Measurements from ENCODE around the gene AKAP13. TPM values are rescaled to one million over a fixed set of nuclear protein-coding genes. Genes with fewer than 3 reads are reported as not detected.
A peak's percentile ranks its signal among the peaks of the same experiment; 100 is the strongest.

Gene AKAP13
- total and polyA plus RNA-seq, 2 donors (not counting 1 experiment from before 2014, with no cell fraction given), result 73.8 to 358 TPM

DNA sequence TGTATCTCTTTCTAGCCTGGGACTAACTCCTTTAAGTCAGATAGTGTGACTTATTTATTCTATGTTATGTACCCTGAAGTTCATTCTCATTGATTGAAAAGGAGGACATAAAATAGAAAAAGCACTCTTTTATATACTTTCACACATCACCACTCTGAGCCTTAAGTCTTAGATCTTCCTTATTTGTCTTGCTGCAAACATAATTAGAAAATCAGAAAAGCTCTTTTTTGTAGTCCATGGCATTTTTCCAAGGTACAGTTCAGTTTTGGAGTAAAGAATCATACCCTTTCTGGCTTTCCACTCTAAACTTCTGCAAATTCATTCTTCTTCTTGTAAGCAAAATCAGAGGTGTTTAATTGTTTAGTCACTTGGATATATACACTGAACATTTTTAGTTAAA lies 75.5 kb downstream of the AKAP13 start:
- peak overlapping the region in 1 of 2 donors; percentile 86 for H3K27ac ChIP-seq (ENCODE audit: low read length in 2 of 2)
- ATAC-seq (ENCODE audit: low read depth), result no peak
- H3K4me3 Mint-ChIP-seq, result peak overlapping the region; percentile 10

DNA sequence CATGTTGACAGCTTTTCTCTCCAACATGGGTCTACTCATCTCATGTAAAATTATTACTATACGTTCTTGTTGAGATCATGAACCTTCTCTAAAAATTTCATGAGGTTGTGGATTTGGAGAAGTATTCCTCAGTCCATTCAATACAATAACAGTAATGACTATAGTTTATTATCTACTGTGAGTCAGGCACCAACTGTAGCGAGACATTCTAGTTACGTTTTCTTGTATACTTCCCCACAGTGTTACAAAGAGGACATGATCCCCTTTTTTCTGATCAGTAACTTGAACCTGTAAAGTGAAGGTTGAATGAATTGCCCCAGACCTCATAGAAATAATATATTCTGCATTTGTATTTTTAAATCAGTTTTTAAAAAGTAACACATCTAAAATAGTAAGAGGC lies 76.4 kb downstream of the AKAP13 start:
- ATAC-seq (ENCODE audit: low read depth), result peak; percentile 46
- peaks cover 82% of the 10 kb centered on the region for H3K4me1 Mint-ChIP-seq
- intact Hi-C loops (cut with micrococcal nuclease), result loop anchor here (2.0 to 5.0 kb wide), 2 partner anchors 14 to 44 kb away; no protein-coding TSS in a partner anchor
- H3K9me3 Mint-ChIP-seq (ENCODE audit: insufficient read depth), result no peaks in the 10 kb centered on the region
- ChIA-PET POLR2A (no interaction called here), CTCF (interaction anchor here (0.7 to 1.8 kb wide), 7 partner anchors 10 to 160 kb away, joined by 3 to 5 read pairs (median 4); no protein-coding TSS in a partner anchor)
- peak; percentile 59 for DNase-seq
- no peak overlapping the region for H2AFZ ChIP-seq (ENCODE audit: insufficient read depth, low read depth, low read length, poor library complexity, severe bottlenecking)
- no peaks in the 10 kb centered on the region for H3K36me3 ChIP-seq (replicated peaks in 1 of 2; ENCODE audit: control extremely low read depth in 1 of 2, control insufficient read depth in 1 of 2, extremely low read depth in 1 of 2, insufficient read depth in 2 of 2, low read length in 1 of 2)
- H3K4me3 Mint-ChIP-seq, result peak overlapping the region; percentile 63
- H3K4me3 ChIP-seq (ENCODE audit: control extremely low read depth in 1 of 5, extremely low read depth in 1 of 5, insufficient read depth in 1 of 5, low read depth in 2 of 5, low read length in 4 of 5), result peak overlapping the region in 1 of 5 experiments; percentile 28
- TF ChIP-seq EZH2 (IDR thresholded peaks at IDR 0.05; ENCODE audit: borderline replicate concordance, insufficient read depth, low read depth, low read length, poor library complexity, severe bottlenecking), result no peak
- TF ChIP-seq, protein P1, sequence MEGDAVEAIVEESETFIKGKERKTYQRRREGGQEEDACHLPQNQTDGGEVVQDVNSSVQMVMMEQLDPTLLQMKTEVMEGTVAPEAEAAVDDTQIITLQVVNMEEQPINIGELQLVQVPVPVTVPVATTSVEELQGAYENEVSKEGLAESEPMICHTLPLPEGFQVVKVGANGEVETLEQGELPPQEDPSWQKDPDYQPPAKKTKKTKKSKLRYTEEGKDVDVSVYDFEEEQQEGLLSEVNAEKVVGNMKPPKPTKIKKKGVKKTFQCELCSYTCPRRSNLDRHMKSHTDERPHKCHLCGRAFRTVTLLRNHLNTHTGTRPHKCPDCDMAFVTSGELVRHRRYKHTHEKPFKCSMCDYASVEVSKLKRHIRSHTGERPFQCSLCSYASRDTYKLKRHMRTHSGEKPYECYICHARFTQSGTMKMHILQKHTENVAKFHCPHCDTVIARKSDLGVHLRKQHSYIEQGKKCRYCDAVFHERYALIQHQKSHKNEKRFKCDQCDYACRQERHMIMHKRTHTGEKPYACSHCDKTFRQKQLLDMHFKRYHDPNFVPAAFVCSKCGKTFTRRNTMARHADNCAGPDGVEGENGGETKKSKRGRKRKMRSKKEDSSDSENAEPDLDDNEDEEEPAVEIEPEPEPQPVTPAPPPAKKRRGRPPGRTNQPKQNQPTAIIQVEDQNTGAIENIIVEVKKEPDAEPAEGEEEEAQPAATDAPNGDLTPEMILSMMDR (IDR thresholded peaks at IDR 0.05), result no peak
- peaks cover 92% of the 10 kb centered on the region for H3K79me2 ChIP-seq (ENCODE audit: control insufficient read depth, insufficient read depth, low read length)
- peak overlapping the region; percentile 53 for H3K27ac Mint-ChIP-seq
- peak overlapping the region; percentile 68 to 86 for H3K27ac ChIP-seq (ENCODE audit: low read length in 2 of 2)
- no peaks in the 10 kb centered on the region for H3K27me3 ChIP-seq (replicated peaks in 1 of 4; ENCODE audit: control extremely low read depth in 1 of 4, control insufficient read depth in 3 of 4, insufficient read depth in 4 of 4, low read length in 3 of 4)
- peaks cover 77 to 78% of the 10 kb centered on the region in 2 donors for H3K4me1 ChIP-seq (ENCODE audit: control insufficient read depth in 2 of 2, insufficient read depth in 2 of 2, low read length in 2 of 2)
- peaks cover 78% of the 10 kb centered on the region for H4K20me1 ChIP-seq (ENCODE audit: control insufficient read depth, insufficient read depth, low read length, poor library complexity, severe bottlenecking)
- H3K4me2 ChIP-seq (replicated peaks; ENCODE audit: low read depth, low read length, poor library complexity, severe bottlenecking), result peak overlapping the region; percentile 58
- peaks cover 0 to 4% (median 0%) of the 10 kb centered on the region in 3 donors for H3K9me3 ChIP-seq (ENCODE audit: control extremely low read depth in 1 of 3, control insufficient read depth in 2 of 3, insufficient read depth in 1 of 3, low read length in 2 of 3)
- H3K27me3 Mint-ChIP-seq, result no peaks in the 10 kb centered on the region
- no CpG with 5 or more reads among the region's 3 CpGs for WGBS (ENCODE audit: insufficient coverage)
- peak overlapping the region; percentile 52 for H3K9ac ChIP-seq (ENCODE audit: low read length)

More for the DNA sequence above, 75.5 kb downstream of the AKAP13 start:
- Histone ChIP-seq H3K9ac (ENCODE audit: low read length) (no peak overlapping the region), H3K4me2 (replicated peaks; ENCODE audit: low read depth, low read length, poor library complexity, severe bottlenecking) (peak overlapping the region; percentile 42), H4K20me1 (ENCODE audit: control insufficient read depth, insufficient read depth, low read length, poor library complexity, severe bottlenecking) (peaks cover 87% of the 10 kb centered on the region), H2AFZ (ENCODE audit: insufficient read depth, low read depth, low read length, poor library complexity, severe bottlenecking) (no peak overlapping the region), H3K9me3 (ENCODE audit: control extremely low read depth in 1 of 3, control insufficient read depth in 2 of 3, insufficient read depth in 1 of 3, low read length in 2 of 3) (peaks cover 1 to 4% (median 3%) of the 10 kb centered on the region in 3 donors), H3K79me2 (ENCODE audit: control insufficient read depth, insufficient read depth, low read length) (peaks cover 94% of the 10 kb centered on the region), H3K4me1 (ENCODE audit: control insufficient read depth in 2 of 2, insufficient read depth in 2 of 2, low read length in 2 of 2) (peaks cover 80% of the 10 kb centered on the region in 2 donors), H3K36me3 (replicated peaks in 1 of 2; ENCODE audit: control extremely low read depth in 1 of 2, control insufficient read depth in 1 of 2, extremely low read depth in 1 of 2, insufficient read depth in 2 of 2, low read length in 1 of 2) (no peaks in the 10 kb centered on the region), H3K4me3 (ENCODE audit: control extremely low read depth in 1 of 5, extremely low read depth in 1 of 5, insufficient read depth in 1 of 5, low read depth in 2 of 5, low read length in 4 of 5) (no peak overlapping the region), H3K27me3 (replicated peaks in 1 of 4; ENCODE audit: control extremely low read depth in 1 of 4, control insufficient read depth in 3 of 4, insufficient read depth in 4 of 4, low read length in 3 of 4) (no peaks in the 10 kb centered on the region)
- TF ChIP-seq, protein P1 (IDR thresholded peaks at IDR 0.05), result no peak
- TF ChIP-seq EZH2 (IDR thresholded peaks at IDR 0.05; ENCODE audit: borderline replicate concordance, insufficient read depth, low read depth, low read length, poor library complexity, severe bottlenecking), result no peak
- peaks cover 84% of the 10 kb centered on the region for H3K4me1 Mint-ChIP-seq
- intact Hi-C loops (cut with micrococcal nuclease), result loop anchor here (2.0 to 5.0 kb wide), 2 partner anchors 13 to 44 kb away; no protein-coding TSS in a partner anchor
- DNase-seq, result no peak
- peaks cover 5% of the 10 kb centered on the region for H3K9me3 Mint-ChIP-seq (ENCODE audit: insufficient read depth)
- CTCF ChIA-PET, result interaction anchor here (1.0 to 1.7 kb wide), 2 partner anchors 42 to 155 kb away, joined by 3 to 4 read pairs; no protein-coding TSS in a partner anchor
- peak overlapping the region; percentile 12 for H3K27ac Mint-ChIP-seq
- no peaks in the 10 kb centered on the region for H3K27me3 Mint-ChIP-seq
- POLR2A ChIA-PET, result no interaction called here

Measured in B cell (primary cell).